HG02884 (cell line): Measurements from ENCODE around the gene ZFP36L2.
"Not testable (repeated sequence)": the region's sequence is repeated elsewhere in the genome, so short reads cannot be mapped to it uniquely, and the experiment has no call there.

Experiments used
- ATAC-seq: cut with Tn5 transposase; IDR thresholded peaks from one replicate; pipeline ENCODE4 v1.9.1; 2021; ENCODE audit warnings: mild to moderate bottlenecking, moderate library complexity; ENCODE audit not compliant: unreplicated experiment

The ZFP36L2 gene

GRCh38 chr2:43190311-43191052 is 35.9 kb downstream of the ZFP36L2 start:
- ATAC-seq = no peak

- not testable (repeated sequence) for ATAC-seq
Measured at GRCh38 chr2:43189861-43190260, 36.5 kb downstream of the ZFP36L2 start.

DNA sequence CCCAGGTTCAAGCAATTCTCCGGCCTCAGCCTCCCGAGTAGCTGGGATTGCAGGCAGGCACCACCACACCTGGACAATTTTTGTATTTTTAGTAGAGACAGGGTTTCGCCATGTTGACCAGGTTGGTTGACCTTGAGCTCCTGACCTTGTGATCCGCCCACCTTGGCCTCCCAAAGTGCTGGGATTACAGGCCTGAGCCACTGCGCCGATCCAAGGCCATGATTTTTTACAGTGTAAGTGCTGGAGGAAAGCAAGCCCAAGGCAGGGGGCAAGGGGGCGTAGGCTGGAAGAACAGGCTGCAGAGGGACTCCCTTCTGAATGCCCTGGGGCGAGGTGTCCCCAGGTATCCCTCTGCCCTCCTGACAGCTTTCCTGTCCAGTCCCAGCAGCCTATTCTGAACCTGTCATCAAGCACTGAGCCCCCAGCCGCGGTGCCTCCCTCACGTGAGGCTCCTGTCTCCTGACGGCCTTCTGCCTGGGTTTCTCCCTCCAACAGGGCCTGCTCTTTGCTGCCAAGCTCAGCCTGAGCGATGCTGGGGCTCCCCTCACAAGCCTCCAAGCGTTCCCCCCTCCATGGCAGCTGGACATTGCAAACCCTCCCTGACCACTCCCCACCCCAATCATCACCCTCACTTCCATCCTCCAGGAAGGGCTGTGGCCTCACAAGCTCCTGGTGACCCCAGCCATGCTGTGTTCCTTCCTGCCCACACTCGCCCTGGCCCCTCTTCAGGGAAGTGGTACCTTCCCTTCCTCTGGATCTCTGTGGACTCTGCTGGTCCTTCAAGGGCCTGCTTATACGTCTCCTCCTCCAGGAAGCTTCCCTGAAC is 37.6 kb downstream of the ZFP36L2 start:
- no peak for ATAC-seq

DNA sequence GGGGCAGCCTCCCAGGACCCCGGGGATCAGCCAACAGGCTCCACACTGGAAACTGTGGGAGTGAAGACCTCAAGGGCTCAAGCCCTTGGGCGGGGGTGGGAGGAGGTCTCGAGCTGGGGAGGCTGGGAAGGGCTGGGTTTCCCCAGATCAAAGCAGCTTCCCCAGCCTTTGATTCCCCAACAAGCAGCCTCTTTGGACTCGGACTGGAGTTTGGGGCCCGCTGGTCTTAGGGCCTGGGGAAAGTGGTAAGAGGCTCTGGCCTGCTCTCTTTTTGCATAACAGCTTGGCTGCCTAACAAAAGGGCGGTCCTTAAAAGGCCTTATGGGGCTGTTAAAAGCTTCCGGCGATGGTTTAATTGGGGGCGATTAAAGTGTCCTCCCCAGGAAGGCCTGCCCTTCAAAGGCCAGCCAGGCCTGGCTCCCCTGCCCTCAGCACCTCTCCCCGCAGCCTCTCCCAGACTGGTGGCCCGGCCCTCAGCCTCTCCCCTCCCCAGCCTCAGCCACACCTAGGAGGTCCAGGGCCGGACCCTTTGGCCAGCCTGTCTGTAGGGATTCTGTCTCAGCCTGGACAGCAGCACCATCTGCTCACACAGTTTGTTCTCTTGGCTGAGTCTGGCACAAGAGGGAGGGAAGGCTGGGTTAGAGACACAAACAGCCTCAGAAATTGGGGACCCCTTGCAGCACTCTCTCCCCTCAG is 39.6 kb downstream of the ZFP36L2 start:
- no peak for ATAC-seq

GRCh38 chr2:43186321-43186678 is 40.1 kb downstream of the ZFP36L2 start:
- ATAC-seq = no peak

GRCh38 chr2:43185146-43185545 is 41.3 kb downstream of the ZFP36L2 start:
- no peak for ATAC-seq

- ATAC-seq = no peak
Measured at GRCh38 chr2:43184339-43184895, 42.0 kb downstream of the ZFP36L2 start.

DNA sequence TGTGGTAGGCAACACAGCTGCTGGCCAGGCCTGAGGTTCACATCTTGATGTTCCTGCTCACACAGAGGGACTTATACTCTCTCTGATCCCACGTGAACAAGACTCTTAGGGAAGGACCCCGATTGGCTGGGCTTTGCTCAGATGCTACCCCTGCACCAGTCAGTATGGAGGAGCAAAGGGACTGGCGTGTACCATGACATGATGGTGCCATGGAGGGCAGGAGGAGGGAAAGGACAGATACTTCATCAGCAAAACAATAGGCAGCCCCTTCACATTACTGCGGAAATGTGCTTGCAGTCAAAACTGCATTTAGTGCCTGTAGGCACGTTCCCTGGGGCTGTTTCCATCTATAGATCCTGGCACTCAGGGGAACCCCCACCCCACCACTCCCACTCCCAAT is 42.7 kb downstream of the ZFP36L2 start:
- no peak for ATAC-seq

GRCh38 chr2:43180897-43181296 is 45.5 kb downstream of the ZFP36L2 start:
- ATAC-seq = no peak

DNA sequence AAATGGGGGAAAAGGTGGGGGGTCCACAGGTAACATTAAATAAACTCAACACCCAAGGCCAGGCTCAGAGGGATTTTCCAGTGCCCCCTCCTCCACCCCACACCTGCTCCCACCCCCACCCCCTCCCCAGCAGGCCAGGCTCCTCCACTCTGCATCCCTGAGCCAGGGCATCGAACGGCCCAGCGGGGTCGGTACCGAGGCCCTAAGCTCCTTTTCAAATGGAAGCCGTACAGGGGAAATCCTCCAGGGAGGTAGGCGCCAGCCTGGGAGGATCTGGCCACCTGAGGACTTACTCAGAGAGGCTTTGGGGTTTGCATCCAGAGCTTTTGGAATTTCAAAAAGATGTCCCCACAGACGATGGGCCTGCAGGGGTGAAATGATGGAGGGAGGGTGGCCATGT is 46.5 kb downstream of the ZFP36L2 start:
- ATAC-seq = no peak

- ATAC-seq = no peak
Measured at GRCh38 chr2:43178602-43179542, 47.5 kb downstream of the ZFP36L2 start.

GRCh38 chr2:43178055-43178598 is 48.3 kb downstream of the ZFP36L2 start:
- no peak for ATAC-seq

GRCh38 chr2:43176449-43176848 is 50.0 kb downstream of the ZFP36L2 start:
- ATAC-seq = no peak

GRCh38 chr2:43175876-43176275 is 50.5 kb downstream of the ZFP36L2 start:
- no peak for ATAC-seq

DNA sequence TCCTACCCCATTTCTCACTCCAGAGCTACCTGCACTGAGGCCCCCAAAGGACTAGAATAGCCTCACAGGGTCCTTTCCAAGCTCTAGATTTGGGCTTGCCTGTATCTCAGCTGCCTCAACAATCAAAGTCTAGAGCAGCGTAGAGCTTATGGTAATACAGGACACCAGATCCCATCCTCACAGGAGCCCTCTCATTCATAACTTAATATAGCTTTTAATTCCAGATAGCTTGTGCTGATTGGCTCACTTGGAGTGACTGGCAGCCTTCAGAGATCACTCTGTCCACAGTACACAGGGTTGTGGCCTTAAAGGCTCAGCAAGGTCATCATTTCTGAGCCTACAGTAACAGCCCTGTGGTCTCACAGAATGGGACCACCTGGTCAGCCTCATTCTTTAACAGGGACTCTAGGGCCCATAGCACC is 51.4 kb downstream of the ZFP36L2 start:
- no peak for ATAC-seq

- peak; percentile 76 for ATAC-seq
Measured at GRCh38 chr2:43174368-43174916, 52.0 kb downstream of the ZFP36L2 start.
